GM19463 (cell line): ENCODE results near the gene IQSEC1.

ENCODE experiments used
- ATAC-seq: cut with Tn5 transposase; IDR thresholded peaks from one replicate; pipeline ENCODE4 v1.9.1; 2021; ENCODE audit warnings: mild to moderate bottlenecking, moderate library complexity; ENCODE audit not compliant: unreplicated experiment

The IQSEC1 gene

DNA sequence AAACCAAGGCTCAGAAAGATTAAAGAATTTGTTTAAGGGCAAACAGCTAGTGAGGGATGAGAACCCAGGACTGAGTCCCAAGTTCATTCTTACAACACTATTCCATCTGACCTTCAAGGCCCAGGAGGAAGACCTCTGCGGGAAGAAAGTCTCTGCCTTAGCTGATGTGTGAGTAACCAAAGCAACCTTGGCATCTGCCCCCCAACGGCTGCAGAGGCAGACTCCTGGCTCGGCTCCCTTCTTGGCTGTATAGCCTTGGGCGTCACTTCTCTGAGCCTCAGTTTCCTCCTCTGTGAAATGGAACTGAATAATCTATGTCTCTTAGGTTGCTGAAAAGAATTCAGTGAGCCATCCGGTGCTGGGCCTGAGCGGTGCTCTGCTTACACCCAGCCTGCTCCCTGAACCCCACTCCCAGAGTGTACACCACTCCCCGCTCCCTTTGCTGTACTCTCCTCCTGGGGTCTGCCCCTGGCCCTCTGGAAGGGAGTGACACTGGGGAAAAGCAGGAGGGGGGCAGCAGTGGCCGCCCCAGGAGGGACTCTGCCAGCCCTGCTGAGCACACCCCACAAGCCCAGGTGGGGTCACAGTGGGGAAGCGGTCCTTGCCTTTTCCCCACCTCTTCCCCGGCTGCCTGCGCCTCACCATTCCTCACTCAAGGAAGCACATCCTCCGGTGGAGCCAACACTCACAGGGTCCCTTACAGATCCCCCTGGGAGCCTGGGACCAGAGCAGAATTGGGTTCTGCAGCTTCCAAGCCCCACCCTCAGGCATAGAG, 97.3 kb downstream of the IQSEC1 start:
- ATAC-seq, result no peak

DNA sequence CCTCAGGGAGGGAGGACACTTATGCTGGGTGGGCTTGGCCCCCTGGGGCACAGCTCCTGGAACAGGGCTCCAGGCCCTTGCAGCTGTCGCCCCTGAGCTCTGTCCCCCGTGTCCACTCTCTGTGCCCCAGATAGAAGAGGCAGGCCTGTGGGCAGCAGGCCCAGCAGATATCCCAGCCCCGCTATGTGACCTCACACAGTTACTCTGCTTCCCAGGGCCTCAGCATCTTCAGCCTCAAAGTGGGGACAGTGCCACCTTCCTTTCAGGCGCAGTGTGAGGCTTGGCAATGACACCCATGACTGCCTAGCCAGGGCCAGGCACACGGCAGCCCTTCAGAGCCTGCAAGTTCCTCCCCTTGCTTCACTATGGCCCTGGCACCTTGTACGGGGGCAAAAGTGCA, 98.4 kb downstream of the IQSEC1 start:
- no peak for ATAC-seq

DNA sequence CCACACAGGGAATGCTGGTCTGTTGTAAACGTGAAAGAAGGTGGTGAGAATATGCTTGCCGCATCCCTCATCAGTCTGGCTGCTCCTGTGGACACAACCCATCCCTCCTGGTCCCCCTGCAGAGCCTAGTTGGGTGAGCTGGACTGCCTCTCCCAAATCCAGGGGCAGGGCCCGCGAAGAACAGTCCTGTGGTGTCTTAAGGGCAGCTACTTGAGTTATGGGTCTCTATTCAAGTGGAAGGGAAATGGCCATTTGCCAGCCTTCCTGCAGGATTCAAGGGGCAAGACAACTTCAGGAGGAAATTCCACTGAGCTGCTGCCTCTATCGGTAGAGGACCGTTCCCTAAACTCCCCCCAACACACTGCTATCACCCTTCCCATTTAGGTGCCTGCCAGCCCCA, 98.9 kb downstream of the IQSEC1 start:
- no peak for ATAC-seq

DNA sequence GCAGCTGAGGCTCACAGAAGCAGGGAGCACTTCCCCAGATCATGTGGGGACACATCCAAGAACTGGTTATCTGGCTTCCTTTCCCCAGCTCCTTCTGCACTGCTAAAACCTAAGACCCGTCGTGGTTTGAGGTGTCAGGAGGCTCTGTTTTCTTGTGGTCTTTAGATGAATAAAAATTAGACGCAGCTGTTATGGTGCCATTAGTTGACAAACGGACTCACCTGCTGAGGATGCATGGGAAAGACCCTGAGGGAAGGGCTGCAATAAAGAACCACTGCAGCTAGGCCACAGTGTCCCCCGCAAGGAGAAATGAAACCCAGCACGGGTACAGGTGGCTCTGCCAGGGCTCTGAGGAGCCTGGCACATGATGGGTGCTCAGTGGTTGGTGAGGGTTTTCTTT, 99.4 kb downstream of the IQSEC1 start:
- peak; percentile 65 for ATAC-seq

DNA sequence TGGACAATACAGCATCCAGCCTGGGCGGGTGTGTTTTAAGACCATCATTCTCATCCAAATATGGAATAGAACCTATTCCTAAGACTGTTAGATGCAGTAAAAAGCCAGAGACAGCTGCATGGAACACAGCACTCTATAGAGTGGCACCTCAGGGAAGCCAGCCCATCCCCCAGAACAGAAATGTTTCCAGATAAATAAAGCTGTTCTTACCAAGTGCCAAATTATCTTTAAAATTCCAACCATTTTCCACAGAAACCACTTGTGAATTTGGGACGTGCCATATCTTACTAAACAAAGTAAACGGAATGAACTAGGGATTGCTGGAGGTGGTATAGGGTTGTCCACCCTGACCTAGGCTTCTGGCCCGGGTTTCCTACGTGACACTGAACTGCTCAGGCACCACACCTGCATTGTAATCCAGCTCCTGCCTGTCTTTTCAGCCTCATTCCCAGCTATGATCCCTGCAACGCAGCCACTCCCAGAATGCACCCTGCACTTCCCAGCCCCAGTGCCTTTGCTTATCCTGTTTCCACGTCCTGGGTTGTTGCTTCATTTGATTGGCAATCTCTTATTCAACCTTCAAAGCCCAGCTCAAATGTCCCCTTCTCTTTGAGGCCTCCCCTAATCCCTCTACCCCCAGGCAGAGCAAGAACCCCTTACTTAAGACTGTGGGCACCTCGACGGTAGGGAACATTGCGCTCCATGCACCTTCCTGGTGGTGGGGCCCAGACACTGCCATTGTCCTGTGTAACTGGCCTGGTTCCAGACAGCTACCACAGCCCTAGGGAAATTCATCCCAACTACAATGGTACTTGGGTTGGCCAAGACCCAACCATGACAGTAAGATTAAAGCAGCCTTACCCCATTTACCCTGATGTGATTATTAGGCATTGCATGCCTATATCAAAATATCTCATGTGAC, 100.2 kb downstream of the IQSEC1 start:
- no peak for ATAC-seq

DNA sequence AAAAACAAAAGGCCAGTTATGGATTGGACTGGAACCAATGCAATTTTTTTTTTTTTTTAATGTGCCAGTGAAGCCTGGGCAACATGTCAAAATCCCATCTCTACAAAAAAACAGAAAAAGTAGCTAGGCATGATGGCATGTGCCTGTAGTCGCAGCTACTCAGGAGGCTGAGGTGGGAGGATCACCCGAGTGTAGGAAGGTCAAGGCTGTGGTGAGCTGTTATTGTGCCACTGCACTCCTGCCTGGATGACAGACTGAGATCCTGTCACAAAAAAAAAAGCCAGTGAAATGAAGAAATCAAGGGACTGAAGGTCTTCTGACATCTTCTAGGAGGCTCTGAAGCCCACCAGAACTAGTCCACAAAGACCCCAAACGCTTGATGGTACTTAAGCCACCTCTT, 101.2 kb downstream of the IQSEC1 start:
- ATAC-seq, result no peak

DNA sequence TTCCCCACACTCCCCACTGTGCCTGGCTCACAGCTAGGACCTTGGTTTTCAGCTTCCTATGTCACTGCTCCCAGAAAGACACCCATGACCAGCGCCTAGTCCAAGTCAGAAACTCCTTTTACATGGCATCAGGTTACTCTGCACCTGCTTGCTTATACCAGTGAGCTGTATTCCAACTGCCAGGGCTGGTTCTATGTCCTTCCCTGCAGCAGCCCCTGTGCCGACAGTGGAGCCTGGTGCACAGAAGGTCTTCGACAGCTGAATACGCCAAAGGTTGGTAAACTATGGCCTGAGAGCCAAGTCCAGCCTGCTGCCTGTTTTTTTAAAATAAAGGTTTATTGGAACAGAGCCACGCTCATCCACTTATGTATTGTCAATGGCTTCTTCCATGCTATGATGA, 102.5 kb downstream of the IQSEC1 start:
- ATAC-seq, result no peak

- no peak for ATAC-seq
Observed at GRCh38 chr3:12969486-12969885, 103.7 kb downstream of the IQSEC1 start.

- no peak for ATAC-seq
Observed at GRCh38 chr3:12968541-12968940, 104.7 kb downstream of the IQSEC1 start.

DNA sequence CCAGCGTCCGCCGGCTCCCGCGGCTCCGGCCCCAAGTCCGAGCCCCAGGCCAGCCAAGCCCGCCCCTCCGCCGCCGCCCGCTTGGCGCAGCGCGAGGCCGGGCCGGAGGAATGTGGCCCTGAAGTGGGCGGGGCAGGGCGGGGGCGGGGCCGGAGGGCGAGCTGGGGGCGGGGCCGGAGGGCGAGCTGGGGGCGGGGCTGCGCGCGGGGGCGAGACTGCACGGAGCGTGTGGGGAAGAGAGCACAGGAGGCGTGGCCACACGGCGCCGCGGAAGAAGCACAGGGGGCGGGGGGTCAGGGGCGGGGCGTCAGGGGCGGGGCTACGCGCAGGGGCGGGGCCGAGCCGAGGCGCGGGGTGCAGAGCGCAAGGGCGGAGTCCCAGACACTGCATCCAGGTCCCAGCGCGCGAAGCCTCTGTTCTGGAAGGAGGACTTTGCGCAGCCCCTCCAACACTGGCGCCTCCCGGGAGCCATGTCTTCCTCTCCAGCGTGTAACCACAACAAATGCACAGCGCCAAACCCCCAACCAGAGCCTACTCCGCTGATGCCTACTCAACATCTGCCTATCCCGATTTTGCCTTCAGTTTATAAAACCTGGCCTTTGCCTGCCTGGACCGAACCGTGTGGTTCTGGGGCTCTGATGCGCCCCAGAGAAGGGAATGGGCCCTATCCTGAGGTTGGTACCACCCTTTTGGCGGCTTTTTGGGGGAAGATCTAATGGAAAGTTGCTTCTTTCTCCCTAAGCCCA, 105.5 kb downstream of the IQSEC1 start:
- ATAC-seq, result peak; percentile 73

DNA sequence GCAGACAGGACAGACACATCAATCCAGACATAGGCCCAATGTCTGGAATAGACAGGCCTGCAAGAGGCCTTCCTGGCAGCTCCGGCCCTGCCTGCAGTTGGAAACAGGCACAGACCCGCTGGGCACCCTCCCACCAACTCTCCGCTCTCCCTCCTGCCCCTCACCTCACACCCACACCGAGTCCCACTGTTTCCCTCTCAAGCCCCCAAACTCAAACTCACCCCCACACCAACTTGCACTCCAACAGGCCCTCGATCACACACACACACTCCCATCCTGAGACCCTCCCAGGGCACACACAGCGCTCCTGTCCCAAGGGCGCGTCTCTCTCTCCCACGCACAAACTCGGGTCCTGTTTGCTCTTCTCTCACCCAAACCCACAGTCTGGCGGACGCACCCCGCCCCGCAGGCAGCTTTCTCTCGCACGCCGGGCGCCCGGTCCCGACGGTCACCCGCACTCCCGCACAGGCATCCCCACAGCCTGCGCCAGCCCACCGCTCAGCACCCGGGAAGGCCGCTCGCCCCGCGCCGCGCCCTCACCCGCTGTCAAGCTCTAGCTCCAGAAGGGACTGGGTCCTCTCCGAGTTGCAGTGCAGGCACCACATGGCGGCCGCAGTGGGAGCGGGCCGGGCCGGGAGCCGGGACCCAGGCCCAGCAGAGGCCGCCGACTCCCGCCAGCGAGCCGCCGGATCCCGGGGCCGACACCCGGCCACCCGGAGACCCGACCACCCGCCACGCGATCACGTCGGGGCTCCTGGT, 106.2 kb downstream of the IQSEC1 start:
- peak; percentile 9 for ATAC-seq

GRCh38 chr3:12965999-12966846, 107.0 kb downstream of the IQSEC1 start:
- no peak for ATAC-seq

GRCh38 chr3:12964711-12965612, 108.3 kb downstream of the IQSEC1 start:
- no peak for ATAC-seq

- ATAC-seq, result no peak
Observed at GRCh38 chr3:12963922-12964701, 109.1 kb downstream of the IQSEC1 start.

DNA sequence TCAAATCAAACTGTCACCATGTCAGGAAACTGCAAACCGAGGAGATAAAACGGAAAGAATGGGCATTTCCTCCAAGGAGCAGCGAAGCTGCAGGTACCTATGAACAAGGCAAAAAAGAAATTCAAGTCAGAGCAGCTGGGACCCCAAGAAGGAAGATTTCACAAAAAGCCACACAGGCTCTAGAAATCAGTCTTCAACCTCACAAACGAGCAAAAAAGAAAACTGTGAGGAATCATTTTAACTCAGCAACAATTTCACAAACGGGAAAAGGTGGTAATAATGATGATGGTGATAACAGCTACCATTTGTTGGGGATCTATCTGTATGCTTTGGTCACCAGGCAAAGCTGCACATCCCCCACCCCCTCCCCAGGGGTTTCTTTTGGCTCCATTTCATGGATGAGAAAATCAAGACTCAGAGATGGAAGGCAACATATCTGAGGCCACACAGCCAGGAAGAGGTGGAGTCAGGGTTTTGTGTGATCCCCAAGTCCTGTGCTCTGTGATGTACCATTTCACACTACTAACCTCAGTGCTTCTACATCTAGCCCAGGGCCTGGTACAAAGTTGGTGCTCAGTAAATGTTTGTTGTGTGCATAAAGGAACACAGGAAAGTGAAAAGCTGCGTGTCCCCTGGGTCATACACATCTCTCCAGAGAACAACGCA, 109.9 kb downstream of the IQSEC1 start:
- ATAC-seq, result no peak

DNA sequence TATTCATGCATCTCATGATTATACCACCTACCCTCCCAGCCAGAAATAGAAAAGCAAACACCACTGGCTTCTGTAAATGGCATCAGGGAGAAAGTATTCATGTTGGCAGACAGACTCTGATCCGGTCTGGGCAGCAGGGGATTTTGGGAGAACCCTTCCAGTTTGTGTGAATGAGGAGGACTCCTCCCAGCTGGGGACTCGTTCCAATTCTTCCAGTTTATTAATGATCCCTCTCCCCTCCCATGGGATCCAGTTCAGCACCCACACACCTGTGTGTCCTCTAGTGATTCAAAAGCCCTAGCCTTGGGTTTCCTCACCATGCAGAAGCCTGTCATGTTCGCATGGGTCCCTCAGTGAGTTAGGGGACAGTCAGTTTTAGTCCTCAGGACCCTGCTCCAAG, 110.9 kb downstream of the IQSEC1 start:
- no peak for ATAC-seq

DNA sequence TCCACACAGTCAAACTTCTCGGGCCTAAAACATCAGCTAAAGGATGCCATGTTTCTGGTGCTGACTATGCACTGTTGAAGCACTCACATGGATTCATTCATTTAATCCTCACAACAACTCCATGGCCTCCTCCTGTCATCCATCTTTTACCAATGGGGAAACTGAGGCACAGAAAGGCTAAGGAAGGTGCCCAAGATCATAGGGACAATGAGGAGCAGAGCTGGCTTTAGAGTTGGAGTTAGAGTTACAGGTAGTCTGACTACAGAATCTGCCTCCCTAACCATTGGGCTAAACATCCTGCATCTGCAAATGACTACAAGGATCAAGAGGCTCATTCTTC, 111.6 kb downstream of the IQSEC1 start:
- ATAC-seq, result no peak
